ENCODE measurements around the gene DOK1.

Gene DOK1

DNA sequence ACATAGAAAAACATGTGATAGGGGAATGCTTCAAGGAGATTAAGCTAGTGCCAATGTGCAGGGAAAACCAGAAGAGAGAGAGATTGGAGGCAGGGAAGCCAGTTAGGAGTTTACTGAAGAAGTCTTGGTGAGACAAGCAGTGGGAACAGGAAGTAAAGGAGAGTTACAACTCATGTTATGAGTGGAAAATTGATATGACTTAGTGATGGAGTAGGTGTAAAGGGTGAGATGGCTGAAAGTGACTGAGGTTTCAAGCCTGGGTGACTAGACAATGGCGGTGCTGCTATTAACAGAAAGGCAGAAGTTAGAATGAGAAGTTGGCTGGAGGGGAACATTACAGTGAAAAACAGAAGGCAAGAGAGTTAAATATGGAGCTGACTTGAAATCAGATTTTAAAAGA lies 16.5 kb downstream of the DOK1 start:
- DNase-seq: no peak

DNA sequence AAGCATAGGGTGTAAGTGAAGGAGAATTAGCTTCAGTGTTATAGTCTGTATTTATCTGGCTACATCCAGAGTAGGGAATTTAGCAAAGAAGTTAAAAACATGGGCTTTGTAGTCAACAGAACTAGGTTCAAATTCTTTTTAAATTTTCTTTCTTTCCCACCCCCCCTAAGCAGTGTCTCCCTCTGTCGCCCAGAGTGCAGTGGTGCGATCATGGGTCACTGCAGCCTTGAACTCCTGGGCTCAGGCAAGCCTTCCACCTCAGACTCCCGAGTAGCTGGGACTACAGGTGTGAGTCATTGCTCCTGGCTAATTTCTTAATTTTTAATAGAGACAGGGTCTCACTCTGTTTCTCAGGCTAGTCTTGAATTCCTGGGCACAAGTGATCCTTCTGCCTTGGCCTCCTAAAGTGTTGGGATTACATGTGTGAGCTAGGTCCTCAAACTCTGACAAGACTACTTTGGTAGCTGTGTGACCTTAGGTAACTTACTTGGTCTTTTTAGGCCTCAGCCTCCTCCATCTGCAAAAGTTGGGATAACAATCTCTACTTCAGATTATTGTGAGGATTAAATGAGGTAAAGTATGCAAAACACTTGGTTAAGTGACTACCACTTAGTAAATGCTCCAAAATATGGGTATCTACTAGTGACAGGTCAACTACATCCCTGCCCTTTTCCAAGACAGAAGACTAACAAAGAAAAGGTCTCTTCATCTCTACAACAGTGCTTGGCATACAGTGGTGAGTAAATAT lies 17.8 kb downstream of the DOK1 start:
- no peak for DNase-seq

GRCh38 chr2:74573747-74574562 lies 19.4 kb downstream of the DOK1 start:
- DNase-seq: no peak

DNA sequence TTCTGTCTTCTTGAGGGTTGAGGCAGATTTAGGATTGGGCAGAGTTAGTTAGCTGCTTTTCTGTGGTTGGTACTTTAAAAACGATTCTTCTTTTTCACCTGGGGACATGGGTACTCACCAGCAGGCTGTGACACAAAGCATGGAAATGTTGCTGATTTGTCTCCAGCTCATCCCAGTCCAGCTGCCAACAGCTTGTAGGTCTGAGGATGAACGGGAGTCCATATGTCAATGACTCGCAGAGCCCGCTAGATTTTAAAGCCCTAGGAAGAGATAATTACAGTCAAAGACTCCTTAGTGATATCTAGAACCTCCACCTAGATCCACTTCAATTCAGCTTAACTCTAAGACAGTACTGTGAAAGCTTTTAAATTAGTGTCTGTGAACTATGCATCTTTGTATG lies 20.8 kb downstream of the DOK1 start:
- no peak for DNase-seq

- no peak for DNase-seq
Observed at GRCh38 chr2:74576211-74576862, 21.8 kb downstream of the DOK1 start.

- no peak for DNase-seq
Observed at GRCh38 chr2:74576863-74577229, 22.3 kb downstream of the DOK1 start.

DNA sequence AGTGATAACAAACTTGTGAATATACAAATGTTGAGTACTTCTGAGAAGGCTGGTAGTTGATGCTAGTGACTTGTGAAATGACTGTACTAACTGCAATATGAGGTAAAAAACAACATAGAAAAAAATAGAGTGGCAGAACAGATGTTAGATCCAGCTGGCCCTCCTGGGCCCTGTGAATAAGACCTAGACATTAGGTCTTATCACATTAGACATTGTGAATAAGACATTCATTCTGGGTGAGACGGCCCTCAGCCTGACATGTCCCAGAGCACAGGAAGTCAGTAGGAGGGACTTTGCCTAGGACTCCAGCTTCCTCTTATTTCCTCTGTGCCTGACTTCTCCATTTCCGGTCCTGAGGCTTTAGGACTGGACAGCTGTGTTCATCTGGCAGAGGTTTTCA lies 22.9 kb downstream of the DOK1 start:
- DNase-seq: no peak

- no peak for DNase-seq
Observed at GRCh38 chr2:74578408-74578807, 23.9 kb downstream of the DOK1 start.

GRCh38 chr2:74581463-74581862 lies 26.9 kb downstream of the DOK1 start:
- no peak for DNase-seq

DNA sequence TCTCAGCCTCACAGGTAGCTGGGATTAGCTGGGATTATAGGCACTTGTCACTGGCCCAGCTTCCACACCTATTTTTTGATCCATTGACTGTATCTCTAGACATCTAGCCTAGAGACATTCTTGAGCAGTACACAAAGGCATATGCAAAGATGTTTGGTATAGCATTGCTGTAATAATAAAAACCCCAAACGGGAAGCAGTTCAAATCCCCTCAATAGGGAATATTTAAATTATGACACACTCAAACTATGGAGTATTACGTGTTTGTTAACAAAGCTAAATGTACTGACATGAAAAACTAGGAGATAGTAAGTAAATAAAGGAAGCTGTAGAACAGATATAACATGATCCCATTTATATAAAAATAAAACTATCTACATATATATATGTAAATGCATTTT lies 27.7 kb downstream of the DOK1 start:
- no peak for DNase-seq

DNA sequence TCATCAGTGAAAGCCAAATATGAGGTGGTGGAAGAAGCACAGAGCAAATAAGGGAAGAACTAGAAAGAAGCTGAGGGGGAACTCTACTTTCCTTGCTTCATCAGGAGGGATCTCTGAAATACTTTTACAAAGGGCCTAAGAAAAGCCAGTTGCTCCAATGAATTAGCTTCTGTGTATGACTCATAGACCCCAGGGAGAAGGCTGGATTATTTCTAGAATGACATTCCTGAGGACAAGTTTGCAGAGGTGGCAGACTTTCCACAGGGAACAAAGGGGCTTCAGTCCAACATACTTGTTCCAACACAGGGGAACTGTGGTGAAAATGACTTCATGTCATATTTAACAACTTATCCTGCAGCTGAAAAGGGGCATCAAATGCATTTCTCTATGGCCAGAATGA lies 29.0 kb downstream of the DOK1 start:
- DNase-seq: no peak

DNA sequence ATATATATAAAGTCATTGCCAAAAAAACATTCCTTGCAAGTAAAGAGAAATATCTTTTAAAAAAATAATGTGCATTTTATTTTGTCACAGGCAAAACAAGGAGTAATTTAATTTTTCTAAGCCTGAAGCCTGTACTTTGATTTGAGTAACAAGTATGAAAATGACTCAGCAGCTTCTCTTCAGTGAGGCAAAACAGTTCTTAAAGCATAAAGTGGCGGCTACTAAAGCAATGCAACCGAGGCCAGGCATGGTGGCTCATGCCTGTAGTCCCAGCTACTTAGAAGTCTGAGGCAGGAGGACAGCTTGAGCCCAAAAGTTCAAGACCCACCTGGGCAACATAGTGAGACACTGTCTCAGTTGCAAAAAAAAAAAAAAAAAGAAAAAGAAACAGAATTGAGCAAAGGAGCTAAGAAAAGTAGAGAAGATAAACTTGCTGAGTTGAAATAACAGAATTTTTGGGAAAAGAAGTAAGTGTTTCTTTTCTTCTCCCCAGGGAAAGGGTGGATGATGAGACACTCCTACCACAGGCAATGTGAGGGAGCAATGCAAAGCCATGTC lies 29.6 kb downstream of the DOK1 start:
- DNase-seq: no peak

GRCh38 chr2:74585406-74586185 lies 31.1 kb downstream of the DOK1 start:
- peak; percentile 23 for DNase-seq

DNA sequence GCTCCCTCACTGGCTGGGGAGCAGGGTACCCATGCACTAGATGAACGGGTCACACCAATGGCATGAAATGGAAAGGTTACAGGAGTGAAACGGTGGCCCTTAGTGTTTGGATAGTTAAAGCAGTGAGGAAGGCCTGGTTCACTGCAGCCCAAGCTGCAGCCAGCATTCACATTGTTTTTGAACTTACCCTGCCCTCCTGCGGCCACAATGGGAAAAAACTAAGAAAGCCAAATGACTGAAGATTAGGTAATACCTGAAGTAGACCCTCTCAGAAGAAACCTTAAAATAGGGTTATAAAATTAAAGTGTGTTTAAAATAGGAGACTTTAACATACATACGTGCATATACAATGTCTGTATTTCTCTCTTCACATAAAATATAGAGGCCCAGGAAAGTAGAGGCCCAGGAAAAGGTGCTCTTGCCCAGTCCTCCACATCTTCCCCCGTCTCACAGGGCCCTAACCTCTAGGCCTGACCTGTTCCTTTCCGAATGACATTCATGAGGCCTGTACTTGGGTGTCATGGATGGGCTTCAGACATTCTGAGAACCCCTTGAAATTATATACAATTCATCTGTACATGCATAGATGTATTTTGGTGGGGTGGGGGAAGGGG lies 33.3 kb downstream of the DOK1 start:
- DNase-seq: peak; percentile 46

- no peak for DNase-seq
Observed at GRCh38 chr2:74588664-74589063, 34.1 kb downstream of the DOK1 start.

- DNase-seq: no peak
Observed at GRCh38 chr2:74593826-74594772, 39.6 kb downstream of the DOK1 start.

- DNase-seq: no peak
Observed at GRCh38 chr2:74596584-74596983, 42.1 kb downstream of the DOK1 start.

- no peak for DNase-seq
Observed at GRCh38 chr2:74597410-74597809, 42.9 kb downstream of the DOK1 start.

DNA sequence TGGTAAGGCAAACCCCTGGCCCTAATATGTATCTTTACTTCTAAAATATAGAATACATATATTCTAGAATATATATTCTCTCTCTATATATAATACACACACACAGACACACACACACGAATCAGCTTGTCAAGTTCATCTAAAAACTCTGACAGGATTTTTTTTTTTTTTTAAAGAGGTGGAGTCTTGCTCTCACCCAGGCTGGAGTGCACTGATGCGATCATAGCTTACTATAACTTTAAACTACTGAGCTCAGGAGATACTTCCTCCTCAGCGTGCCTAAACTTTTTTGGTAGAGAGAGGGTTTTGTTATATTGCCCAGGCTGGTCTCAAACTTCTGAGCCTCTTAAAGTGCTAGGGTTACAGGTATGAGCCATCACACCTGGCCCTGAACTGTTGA lies 45.2 kb downstream of the DOK1 start:
- no peak for DNase-seq

DNA sequence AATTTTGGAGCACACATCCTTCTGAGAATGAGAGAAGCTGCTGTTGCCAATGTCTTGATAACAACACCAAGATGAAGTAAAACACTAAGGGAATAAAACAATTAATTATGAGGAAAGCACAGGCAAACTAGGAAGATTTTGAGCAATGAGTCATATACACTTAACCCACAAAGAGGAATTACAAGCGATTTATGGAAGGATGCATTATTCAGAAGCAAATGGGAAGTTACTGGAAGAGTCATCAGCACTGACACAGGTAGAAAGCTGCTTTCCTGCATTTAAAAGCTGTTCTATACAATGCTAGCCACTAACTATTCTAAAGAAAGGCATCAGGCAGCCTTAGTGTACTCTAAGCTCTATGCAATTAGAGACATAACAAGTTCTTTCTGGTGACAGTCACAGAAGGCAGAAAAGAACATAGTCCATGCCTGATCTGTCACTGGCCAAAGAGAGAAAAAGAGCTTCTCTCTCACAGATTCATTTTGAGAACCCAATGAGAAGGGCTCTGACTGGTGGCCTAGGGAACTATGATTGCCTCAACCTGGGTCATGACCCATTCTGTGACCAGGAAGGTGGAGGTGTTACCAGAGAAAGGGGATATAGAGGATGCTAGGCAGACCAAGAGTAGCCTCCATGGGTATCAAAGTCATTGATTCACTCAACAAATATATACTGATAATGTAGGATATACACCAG lies 48.2 kb downstream of the DOK1 start:
- no peak for DNase-seq
